Activated CD4-positive, alpha-beta memory T cell treated with anti-CD3 and anti-CD28 coated beads, Interleukin-2, amount 10 ng/mL, durations not matched to agents 7 days and 5 days (primary cell): Measurements from ENCODE around the gene FGF22. TPM values are rescaled to one million over a fixed set of nuclear protein-coding genes. Genes with fewer than 3 reads are reported as not detected.

Source experiments
- CTCF ChIA-PET: fragments of 350-600 bp; sonication (Branson Sonifier 250); formaldehyde crosslinking; loops from one replicate; lab custom pipeline; 2021; ENCODE audit warnings: antibody characterized with exemption, inconsistent platforms; lab: Charles Lee
- POLR2A ChIA-PET: fragments of 350-600 bp; sonication (Branson Sonifier 250); formaldehyde crosslinking; loops from one replicate; lab custom pipeline; 2021; ENCODE audit warnings: antibody characterized with exemption; lab: Charles Lee
- DNase-seq: peaks from one replicate; pipeline ENCODE4 v3.0.0-alpha.2; 2020
- H3K27ac Mint-ChIP-seq: one replicate; pipeline ENCODE4 v1.8.0; 2021; ENCODE audit warnings: mild to moderate bottlenecking, mixed read lengths
- H3K27me3 Mint-ChIP-seq: one replicate; pipeline ENCODE4 v1.8.0; 2021; ENCODE audit warnings: mixed read lengths
- H3K36me3 Mint-ChIP-seq: one replicate; pipeline ENCODE4 v1.8.0; 2021; ENCODE audit warnings: low read depth, mixed read lengths
- H3K4me1 Mint-ChIP-seq: one replicate; pipeline ENCODE4 v1.8.0; 2021; ENCODE audit warnings: mixed read lengths
- H3K4me3 Mint-ChIP-seq: one replicate; pipeline ENCODE4 v1.8.0; 2021; ENCODE audit warnings: mild to moderate bottlenecking, mixed read lengths
- H3K9me3 Mint-ChIP-seq: one replicate; pipeline ENCODE4 v1.8.0; 2021; ENCODE audit warnings: mixed read lengths
- total RNA-seq, 2 experiments: library from RNA; stranded (reverse); gene quantifications; one replicate each; pipeline ENCODE4 v1.2.3, GENCODE V29; 2021

FGF22 gene
- total RNA-seq, 2 experiments from 2014 or later: not detected

DNA sequence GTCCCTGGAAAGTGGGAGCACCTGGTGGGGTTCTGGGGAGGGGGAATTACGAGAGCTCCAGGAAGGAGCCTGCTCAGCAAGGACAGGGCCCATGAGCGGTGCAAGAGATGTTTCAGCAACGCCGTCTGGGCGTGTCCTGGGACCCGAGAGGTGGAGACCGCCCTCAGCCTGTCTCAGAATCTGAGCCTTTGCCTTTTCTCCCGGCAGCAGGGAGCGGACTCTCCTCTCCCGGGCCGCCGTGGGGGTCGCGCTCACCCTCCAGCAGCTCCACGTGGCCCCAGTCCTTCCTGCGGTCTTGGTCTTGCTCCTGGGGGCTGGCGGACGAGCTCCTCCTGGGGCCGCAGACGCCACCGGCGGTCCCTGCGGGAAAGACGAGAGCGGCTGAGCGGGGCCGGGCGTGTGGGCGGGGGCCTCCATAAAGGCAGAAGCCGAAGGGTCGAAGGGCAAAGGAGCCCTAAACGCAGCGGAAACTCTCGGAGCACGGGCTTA is 7.1 kb upstream of the FGF22 start:
- DNase-seq: peak; percentile 55
- Mint-ChIP-seq H3K27ac (peak overlapping the region; percentile 89), H3K4me3 (peak overlapping the region; percentile 95), H3K4me1 (peaks cover 37% of the 10 kb centered on the region), H3K27me3 (no peaks in the 10 kb centered on the region), H3K36me3 (peaks cover 21% of the 10 kb centered on the region), H3K9me3 (no peaks in the 10 kb centered on the region)
- ChIA-PET CTCF (interaction anchor here (0.8 kb wide), 1 partner anchor 28 kb away, joined by 3 read pairs; no protein-coding TSS in a partner anchor), POLR2A (interaction anchor here (1.0 to 2.6 kb wide), 6 partner anchors 21 to 122 kb away, joined by 3 to 15 read pairs (median 4); partner anchors contain the start of genes HCN2 and RNF126)

DNA sequence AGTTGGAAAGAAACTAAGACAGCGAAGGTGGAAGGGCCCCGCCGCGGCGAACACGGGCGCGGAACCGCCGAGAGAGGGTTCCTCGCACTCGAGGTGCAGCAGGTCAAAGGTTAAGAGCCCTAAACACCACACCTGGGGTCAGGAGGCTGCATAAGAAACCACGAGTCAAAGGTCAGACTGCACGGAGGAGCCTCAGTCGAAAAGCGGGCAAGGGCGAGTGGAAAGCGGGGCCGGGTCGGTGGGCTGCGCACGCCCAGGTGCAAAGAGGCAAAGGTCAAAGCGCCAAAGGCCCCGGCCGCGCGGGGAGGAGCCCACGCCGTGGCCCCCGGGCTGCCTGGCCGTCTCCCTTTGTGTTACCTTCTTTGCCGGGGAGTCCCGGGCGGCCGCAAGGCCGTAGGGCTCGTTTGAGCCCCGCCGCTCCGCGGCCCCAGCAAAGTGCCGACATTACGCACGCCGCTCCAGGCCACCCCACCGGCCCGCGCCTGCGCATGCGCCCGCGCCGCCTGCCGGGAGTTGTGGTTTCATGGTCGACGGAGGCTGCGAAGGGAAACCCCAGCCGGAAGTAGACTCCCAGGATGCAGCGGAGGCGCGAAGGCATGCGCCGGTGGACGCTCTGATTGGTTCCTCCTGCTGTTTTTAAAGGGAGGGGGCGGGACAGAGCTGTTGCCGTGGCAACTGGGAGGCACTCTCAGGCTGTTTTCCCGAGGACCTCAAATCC is 6.5 kb upstream of the FGF22 start, which contains the start of gene POLRMT:
Gene POLRMT, minus strand, starts transcription at position 470 of the 718 bp plus-strand sequence. Its CDS starts 25 bp downstream, at position 445.
- peaks cover 19% of the 10 kb centered on the region for H3K36me3 Mint-ChIP-seq
- no peaks in the 10 kb centered on the region for H3K27me3 Mint-ChIP-seq
- peak within 1 kb of the TSS; percentile 89 for H3K27ac Mint-ChIP-seq
- POLR2A ChIA-PET: interaction anchor here (1.0 to 2.6 kb wide), 9 partner anchors 12 to 122 kb away, joined by 3 to 15 read pairs (median 4); partner anchors contain the start of gene RNF126
- CTCF ChIA-PET: interaction anchor here (0.7 kb wide), 1 partner anchor 77 kb away, joined by 4 read pairs; no protein-coding TSS in a partner anchor
- H3K4me3 Mint-ChIP-seq: peak within 1 kb of the TSS; percentile 95
- peaks cover 37% of the 10 kb centered on the region for H3K4me1 Mint-ChIP-seq
- H3K9me3 Mint-ChIP-seq: no peaks in the 10 kb centered on the region
- DNase-seq: peak; percentile 98

DNA sequence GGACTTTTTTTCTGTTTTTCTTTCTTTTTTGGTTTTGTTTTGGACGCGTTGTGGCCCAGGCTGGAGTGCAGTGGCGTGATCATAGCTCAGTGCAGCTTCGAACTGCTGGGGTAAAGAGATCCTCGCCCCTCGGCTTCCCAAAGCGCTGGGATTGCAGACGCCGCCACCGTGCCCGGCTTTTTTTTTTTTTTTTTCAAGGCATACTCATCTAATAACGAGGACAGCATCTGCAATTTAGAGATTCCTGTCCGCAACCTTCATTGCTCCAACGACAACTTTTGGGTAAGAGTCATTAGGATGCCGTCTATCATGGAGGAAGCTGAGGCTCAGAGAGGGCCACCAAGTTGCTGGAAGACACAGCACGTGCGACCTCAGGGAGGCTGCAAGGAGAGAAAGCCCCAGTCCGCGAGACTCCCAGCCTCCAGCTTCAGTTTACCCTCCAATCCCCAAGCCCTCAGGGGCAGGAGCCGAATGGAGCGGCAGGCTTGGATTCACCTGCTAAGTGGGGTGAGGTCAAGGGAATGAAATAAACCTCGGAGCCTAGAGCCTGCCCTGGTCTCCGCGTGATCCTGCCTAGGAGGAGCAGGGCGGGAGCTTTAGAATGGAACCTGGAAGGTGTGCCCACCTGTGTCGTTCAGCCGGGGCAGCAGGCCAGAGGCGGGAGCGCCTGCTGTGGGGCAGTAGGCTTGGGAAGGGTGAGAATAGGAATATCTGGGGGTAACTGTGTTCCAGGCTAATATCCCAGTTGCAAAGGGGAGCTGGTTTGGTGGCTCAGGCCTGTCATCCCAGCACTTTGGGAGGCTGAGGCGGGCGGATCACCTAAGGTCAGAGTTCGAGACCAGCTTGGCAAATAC is 5.7 kb upstream of the FGF22 start:
- CTCF ChIA-PET: interaction anchor here (0.7 to 0.8 kb wide), 2 partner anchors 78 to 123 kb away, joined by 4 to 5 read pairs; no protein-coding TSS in a partner anchor
- Mint-ChIP-seq H3K36me3 (peaks cover 12% of the 10 kb centered on the region), H3K4me1 (peaks cover 36% of the 10 kb centered on the region), H3K9me3 (no peaks in the 10 kb centered on the region), H3K4me3 (peak overlapping the region; percentile 95), H3K27ac (peak overlapping the region; percentile 76), H3K27me3 (no peaks in the 10 kb centered on the region)
- DNase-seq: no peak
- POLR2A ChIA-PET: interaction anchor here (0.7 to 2.6 kb wide), 6 partner anchors 11 to 259 kb away, joined by 3 to 15 read pairs (median 4); partner anchors contain the start of genes MED16, RNF126 and RNU6-9

DNA sequence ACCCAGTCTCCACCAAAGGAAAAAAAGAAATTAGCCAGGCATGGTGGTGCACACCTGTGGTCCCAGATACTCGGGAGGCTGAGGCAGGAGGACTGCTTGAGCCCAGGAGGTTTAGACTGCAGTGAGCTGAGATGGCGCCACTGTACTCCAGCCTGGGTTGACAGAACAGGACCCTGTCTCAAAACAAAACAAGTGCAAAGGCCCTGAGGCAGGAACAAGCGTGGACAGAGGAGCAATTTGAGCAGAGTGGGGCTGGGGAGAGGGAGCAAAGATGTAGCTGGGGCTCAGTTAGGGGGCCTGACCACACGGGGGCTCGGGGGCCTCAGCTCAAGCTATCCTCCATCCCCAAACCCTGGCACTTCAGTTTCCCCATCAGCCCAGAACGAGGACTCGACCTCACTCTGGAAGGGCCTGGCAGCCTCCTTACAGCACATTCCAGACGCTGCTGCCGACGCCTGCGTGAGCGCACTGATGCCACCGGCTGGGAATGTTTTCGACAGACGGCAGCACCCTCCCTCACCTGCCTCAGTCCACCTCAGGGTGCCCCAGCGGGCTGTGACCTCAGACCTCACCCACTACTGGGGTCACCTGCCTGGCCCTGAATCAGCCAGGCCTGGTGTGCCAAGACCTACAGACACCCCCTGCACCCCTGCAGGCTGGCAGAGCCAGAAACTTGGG is 4.6 kb upstream of the FGF22 start:
- POLR2A ChIA-PET: interaction anchor here (1.7 to 1.8 kb wide), 2 partner anchors 10 to 28 kb away, joined by 4 to 7 read pairs; partner anchors contain the start of gene RNF126
- Mint-ChIP-seq H3K9me3 (no peaks in the 10 kb centered on the region), H3K4me1 (peaks cover 37% of the 10 kb centered on the region), H3K36me3 (peaks cover 8% of the 10 kb centered on the region), H3K27me3 (peaks cover 2% of the 10 kb centered on the region), H3K27ac (no peak overlapping the region), H3K4me3 (no peak overlapping the region)
- CTCF ChIA-PET: no interaction called here
- no peak for DNase-seq

DNA sequence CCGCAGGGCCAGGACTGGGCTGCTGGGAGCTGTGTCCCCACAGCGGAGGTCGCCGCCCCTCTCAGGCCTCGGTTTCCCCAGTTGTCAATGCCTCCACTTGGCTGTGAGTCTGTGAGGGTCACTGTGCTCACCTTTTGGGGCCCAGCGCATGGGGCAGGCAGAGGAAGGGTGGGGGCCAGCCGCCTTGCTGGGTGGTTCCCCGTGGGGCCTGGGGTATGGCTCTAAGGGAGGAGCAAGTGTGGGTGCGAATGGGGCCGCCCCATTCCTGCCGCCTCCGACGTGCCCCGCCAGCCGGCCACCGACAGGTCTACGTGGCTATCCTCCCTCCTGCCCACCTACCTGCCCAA is 800 bp upstream of the FGF22 start:
- H3K27me3 Mint-ChIP-seq: peaks cover 2% of the 10 kb centered on the region
- no peaks in the 10 kb centered on the region for H3K36me3 Mint-ChIP-seq
- H3K4me3 Mint-ChIP-seq: peak overlapping the region; percentile 74
- ChIA-PET CTCF (no interaction called here), POLR2A (no interaction called here)
- DNase-seq: no peak
- H3K9me3 Mint-ChIP-seq: no peaks in the 10 kb centered on the region
- no peak overlapping the region for H3K27ac Mint-ChIP-seq
- peaks cover 12% of the 10 kb centered on the region for H3K4me1 Mint-ChIP-seq

DNA sequence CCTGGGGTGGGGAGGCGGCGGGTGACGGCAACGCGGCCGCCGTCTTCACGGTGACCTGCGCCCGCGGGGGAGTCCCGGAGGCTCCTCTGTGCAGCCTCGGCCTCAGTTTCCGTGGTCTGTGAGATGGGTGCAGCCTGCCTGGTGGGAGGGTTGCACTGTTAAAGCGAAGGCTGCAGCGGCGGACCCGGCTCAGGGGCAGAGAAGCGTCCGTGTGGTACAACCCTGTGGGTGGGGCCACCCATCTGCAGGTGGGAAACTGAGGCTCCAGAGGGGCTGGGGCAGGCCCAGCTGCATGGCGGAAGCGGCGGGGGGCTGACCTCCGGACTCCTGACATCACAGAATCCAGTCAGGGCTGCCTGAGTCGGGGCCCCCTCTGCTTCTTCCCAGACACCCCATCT is 481 bp downstream of the FGF22 start:
- CTCF ChIA-PET: no interaction called here
- Mint-ChIP-seq H3K4me1 (peaks cover 7% of the 10 kb centered on the region), H3K4me3 (no peak overlapping the region), H3K27me3 (peaks cover 2% of the 10 kb centered on the region), H3K36me3 (peaks cover 3% of the 10 kb centered on the region), H3K9me3 (no peaks in the 10 kb centered on the region), H3K27ac (no peak overlapping the region)
- POLR2A ChIA-PET: no interaction called here
- DNase-seq: no peak

DNA sequence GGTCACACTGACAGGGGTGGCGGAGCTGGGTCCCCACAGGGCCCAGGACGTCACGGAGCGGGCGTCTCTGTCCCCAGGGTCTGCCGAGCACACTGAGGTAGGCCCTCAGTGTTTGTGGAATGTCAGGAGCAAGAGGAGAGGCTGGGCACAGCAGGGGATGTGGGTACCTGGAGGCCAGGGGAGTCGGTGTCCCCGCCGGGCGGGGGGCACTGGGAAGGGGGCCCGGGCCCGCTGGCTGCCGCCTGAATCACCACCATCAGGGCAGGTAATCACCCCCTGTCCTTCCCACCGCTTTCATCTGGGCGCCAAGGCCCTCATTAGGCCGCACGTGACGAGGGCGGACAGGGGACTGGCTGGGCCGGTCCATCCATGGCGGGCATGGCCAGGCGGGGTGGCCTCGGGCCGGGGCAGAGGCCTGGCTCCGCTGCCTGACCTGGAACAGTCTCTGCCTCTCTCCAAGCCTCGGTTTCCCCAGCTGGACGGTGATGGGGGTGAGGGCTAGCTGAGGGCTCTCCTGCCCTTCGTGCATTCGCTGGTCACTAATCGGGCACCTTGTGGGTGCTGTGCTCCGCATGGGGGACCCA is 1.0 kb downstream of the FGF22 start:
- no peak overlapping the region for H3K27ac Mint-ChIP-seq
- H3K27me3 Mint-ChIP-seq: peaks cover 2% of the 10 kb centered on the region
- peaks cover 3% of the 10 kb centered on the region for H3K36me3 Mint-ChIP-seq
- H3K4me1 Mint-ChIP-seq: peaks cover 7% of the 10 kb centered on the region
- no peak for DNase-seq
- no peaks in the 10 kb centered on the region for H3K9me3 Mint-ChIP-seq
- ChIA-PET CTCF (interaction anchor here (0.6 kb wide), 1 partner anchor 54 kb away, joined by 3 read pairs; no protein-coding TSS in a partner anchor), POLR2A (interaction anchor here (1.0 to 1.7 kb wide), 2 partner anchors 14 to 20 kb away, joined by 3 to 6 read pairs; no protein-coding TSS in a partner anchor)
- H3K4me3 Mint-ChIP-seq: no peak overlapping the region

DNA sequence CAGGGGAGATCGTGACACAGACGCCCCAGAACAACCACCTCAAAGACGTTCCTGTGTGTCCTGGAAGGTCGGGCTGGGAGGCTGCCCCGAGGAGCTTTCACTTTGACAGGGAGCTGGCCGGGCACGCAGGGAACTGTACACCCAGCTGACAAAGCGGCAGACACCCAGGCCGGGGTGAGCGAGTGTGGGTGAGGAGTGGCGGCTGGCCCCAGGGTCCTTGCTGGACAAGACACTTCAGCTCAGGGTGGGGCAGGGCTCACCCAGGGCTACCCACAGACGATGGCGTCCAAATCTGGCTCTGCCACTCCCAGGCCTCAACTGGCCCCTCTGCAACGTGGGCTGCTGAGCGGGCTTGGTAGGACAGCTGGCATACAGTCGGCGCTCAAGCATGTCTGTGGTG is 2.0 kb downstream of the FGF22 start:
- POLR2A ChIA-PET: interaction anchor here (1.7 kb wide), 1 partner anchor 19 kb away, joined by 6 read pairs; no protein-coding TSS in a partner anchor
- Mint-ChIP-seq H3K4me3 (no peak overlapping the region), H3K27me3 (peaks cover 2% of the 10 kb centered on the region), H3K9me3 (no peaks in the 10 kb centered on the region), H3K4me1 (peaks cover 7% of the 10 kb centered on the region), H3K36me3 (peaks cover 7% of the 10 kb centered on the region), H3K27ac (no peak overlapping the region)
- no peak for DNase-seq
- CTCF ChIA-PET: interaction anchor here (1.4 kb wide), 1 partner anchor 8 kb away, joined by 3 read pairs; no protein-coding TSS in a partner anchor

DNA sequence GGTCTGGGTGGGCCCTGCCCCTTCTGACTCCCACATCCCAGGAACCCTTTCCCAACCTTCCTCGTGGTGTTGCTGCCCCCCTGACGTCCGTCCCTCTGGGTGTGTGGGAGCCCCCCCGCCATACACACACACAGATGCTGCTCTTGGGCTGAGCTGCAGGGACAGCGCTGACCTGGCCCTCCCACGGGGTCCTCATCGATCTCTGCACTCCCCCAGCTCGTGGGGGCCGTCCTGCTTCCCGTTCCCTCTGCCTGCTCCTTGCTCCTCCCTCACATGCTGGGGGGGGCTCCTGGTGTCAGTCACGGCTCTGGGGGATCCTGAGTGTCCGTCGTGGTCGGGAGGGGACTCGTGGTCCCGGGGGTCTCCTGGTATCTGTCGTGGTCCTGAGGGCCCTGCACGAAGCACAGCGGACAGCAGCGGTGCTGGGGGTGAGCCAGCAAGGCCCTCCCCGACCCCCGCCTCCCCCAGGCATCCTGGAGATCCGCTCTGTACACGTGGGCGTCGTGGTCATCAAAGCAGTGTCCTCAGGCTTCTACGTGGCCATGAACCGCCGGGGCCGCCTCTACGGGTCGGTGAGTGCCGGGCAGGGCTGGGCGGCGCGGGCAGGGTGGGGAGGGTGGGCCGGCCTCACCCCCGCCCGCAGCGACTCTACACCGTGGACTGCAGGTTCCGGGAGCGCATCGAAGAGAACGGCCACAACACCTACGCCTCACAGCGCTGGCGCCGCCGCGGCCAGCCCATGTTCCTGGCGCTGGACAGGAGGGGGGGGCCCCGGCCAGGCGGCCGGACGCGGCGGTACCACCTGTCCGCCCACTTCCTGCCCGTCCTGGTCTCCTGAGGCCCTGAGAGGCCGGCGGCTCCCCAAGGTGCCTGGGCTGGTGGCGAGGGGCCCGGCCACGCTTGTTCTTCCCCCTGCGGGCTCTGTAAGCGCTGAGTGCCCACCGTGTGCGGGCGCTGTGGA is 3.4 kb downstream of the FGF22 start:
- Mint-ChIP-seq H3K9me3 (no peaks in the 10 kb centered on the region), H3K36me3 (peaks cover 9% of the 10 kb centered on the region), H3K27me3 (peaks cover 2% of the 10 kb centered on the region), H3K4me3 (no peak overlapping the region), H3K27ac (no peak overlapping the region), H3K4me1 (peaks cover 7% of the 10 kb centered on the region)
- ChIA-PET POLR2A (interaction anchor here (1.7 kb wide), 1 partner anchor 18 kb away, joined by 6 read pairs; no protein-coding TSS in a partner anchor), CTCF (no interaction called here)
- DNase-seq: no peak

DNA sequence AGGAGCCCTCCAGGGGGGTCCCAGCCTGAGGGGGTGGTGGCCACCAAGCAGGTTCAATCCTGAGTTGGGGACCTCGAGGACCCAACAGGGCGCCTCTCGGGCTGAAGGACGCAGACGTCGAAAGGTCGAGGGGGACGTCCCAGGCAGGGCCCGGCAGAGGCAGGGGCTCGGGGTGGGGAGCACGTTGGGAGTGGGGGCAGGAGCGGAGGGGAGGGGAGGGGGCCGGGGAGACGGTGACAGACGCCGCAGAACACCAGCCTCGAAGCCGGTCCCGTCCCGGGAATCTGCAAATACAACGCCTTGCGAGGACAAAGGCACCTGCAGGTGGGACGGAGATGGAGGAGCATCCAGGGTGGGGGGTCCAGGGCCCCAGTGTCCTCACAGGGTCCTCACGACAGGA is 4.1 kb downstream of the FGF22 start:
- Mint-ChIP-seq H3K4me1 (peaks cover 7% of the 10 kb centered on the region), H3K36me3 (peaks cover 11% of the 10 kb centered on the region), H3K4me3 (no peak overlapping the region), H3K9me3 (no peaks in the 10 kb centered on the region), H3K27me3 (peaks cover 2% of the 10 kb centered on the region), H3K27ac (no peak overlapping the region)
- DNase-seq: no peak
- CTCF ChIA-PET: no interaction called here
- POLR2A ChIA-PET: interaction anchor here (2.3 kb wide), 1 partner anchor 17 kb away, joined by 5 read pairs; no protein-coding TSS in a partner anchor

DNA sequence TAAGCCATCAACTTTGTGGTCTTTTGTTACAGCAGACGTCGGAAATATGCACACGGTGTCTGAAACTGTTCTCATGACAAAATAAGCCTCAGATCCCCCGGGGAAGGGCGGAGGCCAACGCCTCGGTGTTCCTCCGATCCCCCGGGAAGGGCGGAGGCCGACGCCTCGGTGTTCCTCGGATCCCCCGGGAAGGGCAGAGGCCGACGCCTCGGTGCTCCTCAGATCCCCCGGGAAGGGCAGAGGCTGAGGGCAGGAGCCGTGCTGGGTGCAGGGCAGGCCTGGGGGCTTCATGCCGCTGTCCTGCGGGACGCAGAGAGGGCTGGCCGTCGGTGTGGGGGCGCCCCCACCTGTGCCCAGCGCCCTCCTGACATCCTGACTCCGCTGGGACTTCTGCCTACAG is 4.7 kb downstream of the FGF22 start:
- Mint-ChIP-seq H3K27me3 (peaks cover under 1% of the 10 kb centered on the region), H3K36me3 (peaks cover 15% of the 10 kb centered on the region), H3K4me3 (no peak overlapping the region), H3K4me1 (peaks cover 3% of the 10 kb centered on the region), H3K27ac (no peak overlapping the region), H3K9me3 (no peaks in the 10 kb centered on the region)
- POLR2A ChIA-PET: interaction anchor here (1.2 to 2.3 kb wide), 2 partner anchors 10 to 17 kb away, joined by 4 to 5 read pairs; partner anchors contain the start of gene POLRMT
- DNase-seq: no peak
- CTCF ChIA-PET: no interaction called here
